Mammary epithelial cell (primary cell): Measurements from ENCODE around the gene PLA2G2D.

Experiments used
- CTCF ChIP-seq, 2 donors: IDR thresholded peaks in 1 of 2; conservative IDR thresholded peaks in 1 of 2; 2 replicates each; pipeline ENCODE4 v1.5.1; 2011 to 2012; ENCODE audit warnings: inconsistent platforms in 2 of 2, low read length in 2 of 2, mild to moderate bottlenecking in 2 of 2, control low read depth in 1 of 2, low read depth in 1 of 2; ENCODE audit not compliant: insufficient read depth in 1 of 2; ENCODE audit errors: extremely low read depth in 1 of 2
- EZH2 ChIP-seq: IDR thresholded peaks from 2 replicates; pipeline ENCODE4 v1.6.1; 2012; ENCODE audit warnings: low read length, inconsistent platforms, borderline replicate concordance

- no peak for TF ChIP-seq CTCF (conservative IDR thresholded peaks at IDR 0.05 in 1 of 2, IDR thresholded peaks at IDR 0.05 in 1 of 2; ENCODE audit: extremely low read depth in 1 of 2, insufficient read depth in 1 of 2, low read depth in 1 of 2, low read length in 2 of 2)
- TF ChIP-seq EZH2 = no peak
These were observed 5.2 kb upstream of the PLA2G2D start for GRCh38 chr1:20124456-20125057.
